Measurements from ENCODE around the gene MGLL.

MGLL gene

DNA sequence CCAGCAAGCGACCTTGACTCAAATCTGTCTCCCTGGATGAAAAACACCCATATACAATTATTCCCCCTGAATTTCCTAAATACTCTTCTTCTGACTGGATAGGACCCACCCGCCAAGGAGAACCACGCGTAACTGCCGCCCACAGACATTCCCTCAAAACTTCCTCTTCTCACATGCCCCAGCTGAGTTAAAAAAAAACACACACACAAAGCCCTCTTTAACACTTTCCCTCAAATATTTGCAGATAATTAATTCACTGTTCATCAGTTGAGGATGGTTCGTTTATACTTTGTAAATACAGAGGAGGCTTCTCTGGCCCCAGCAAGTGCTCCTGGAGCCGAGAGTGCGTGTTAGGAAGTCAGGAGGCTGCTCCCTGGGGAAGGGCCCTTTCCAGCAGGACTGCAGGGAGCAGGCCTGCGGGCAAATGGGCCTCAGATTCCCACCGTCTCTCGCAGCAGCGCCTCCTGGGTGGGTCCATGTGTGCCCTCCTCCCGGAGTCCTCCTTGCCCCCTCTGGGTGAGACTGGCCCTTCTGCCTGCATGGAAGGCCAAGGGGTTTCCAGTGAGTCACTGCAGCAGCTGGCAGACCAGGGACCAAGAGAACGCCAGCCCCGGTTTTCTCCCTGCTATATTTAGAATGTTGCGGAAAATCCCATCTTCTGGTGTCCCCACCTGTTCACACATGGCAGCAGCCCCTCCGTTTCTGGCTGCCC lies 46.8 kb downstream of the MGLL start:
- DNase-seq = peak in 6 of 56 donors; percentile 12 to 28 (median 20)

DNA sequence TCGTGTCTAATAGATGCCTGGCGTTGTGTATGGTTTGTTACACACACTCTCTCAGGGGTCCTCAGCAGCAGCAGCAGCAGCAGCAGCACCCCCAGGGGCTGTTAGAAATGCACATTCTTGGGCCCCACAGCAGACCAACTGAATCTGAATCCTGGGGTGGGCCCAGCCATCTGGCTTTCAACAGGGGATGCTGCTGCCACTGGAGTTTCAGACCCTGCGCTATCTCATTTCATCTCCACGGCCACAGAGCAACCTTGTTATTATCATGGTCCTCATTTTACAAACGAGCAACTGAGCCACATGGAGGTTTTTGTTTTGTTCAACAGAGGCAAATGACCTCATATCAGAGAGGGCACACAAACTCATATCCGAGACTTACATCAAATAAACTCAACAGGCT lies 47.7 kb downstream of the MGLL start:
- no peak for DNase-seq

DNA sequence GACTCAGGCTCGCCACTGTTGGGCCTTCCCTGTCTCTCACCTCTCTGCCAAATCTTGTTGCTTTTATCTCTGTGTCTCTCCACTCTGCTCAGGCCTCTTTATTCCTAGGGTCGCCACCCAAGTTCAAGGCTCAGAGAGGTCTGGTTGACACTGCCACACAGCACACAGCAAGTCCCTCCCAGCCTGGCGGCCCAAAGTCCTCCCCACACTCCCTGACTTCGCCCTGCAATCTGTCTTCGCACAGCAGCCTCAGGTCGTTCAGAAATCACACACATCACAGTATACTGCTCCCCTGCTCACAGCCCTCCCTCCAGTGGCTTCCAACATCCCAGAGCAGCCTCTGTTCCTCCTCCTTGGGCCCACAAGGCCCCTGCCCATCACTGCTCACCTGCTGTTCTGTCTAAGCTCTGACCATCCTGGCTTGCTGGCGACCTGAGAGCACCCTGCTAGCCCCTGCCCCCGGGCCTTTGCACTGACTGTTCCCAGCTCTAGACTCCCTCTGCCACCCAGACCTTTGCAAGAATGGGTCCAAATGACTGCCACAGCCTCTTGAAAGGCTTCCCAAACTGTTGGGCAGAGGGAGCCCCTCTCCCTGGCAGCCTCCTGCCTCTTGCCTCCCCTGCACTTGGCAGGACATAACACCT lies 48.4 kb downstream of the MGLL start:
- no peak for DNase-seq

DNA sequence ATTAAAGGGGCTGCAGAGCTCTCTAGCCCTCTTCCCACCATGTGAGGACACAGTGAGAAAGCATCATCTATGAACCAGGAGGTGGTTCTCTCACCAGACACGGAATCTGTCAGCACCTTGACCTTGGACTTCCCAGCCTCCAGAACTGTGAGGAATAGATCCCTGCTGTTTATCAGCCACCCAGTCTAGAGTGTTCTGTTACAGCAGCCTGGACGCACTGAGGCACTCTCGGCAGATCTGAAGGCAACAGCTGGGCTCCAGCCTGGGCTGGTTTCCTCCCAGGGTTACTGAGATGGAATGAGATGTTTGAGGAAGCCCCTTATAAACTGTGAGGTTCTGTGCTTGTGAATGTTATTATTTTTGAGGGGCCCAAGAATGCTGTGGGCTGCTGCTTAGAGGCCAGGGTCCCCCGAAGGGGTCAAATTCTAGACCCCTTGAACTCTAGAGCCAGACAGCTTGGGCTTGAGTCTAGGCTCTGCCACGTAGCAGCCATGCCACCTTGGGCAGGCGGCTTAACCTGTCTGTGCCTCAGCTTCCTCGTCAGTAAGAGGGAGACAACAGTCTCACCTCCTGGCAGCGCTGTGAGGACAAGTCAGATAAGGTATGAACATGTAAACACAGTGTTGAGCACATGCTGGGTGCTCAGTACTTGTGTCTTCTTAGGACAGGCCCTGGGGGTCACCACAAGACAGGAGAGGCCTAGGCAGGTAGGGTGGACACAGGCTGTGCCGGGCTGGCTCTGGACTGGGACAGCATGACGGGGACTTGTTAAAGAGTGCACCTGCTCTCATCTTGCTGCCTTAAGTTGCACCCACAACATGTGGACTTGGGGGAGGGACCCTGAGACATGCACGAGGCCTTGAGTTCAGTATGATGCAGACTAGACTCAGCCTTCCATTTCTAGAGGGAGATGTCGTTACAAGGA lies 49.2 kb downstream of the MGLL start:
- DNase-seq = no peak

DNA sequence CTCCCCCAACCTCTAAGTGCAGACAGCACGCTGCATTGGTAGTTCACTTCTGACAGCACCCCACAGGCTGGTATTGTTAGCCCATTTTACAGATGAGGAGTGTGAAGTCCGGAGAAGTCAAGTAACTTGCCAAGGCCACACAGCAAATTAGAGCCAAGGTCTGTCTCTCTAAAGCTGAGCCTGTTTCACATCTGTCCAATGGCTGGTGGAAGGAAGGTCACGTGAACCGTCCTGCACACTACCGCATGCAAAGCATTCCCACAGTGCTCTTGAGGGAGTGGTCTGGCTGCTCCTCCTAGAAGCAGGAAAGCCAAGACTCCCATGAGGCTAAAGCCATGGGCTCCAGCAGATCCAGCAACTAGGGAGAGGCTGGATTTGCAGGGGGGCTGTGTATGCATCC lies 50.0 kb downstream of the MGLL start:
- DNase-seq = no peak

DNA sequence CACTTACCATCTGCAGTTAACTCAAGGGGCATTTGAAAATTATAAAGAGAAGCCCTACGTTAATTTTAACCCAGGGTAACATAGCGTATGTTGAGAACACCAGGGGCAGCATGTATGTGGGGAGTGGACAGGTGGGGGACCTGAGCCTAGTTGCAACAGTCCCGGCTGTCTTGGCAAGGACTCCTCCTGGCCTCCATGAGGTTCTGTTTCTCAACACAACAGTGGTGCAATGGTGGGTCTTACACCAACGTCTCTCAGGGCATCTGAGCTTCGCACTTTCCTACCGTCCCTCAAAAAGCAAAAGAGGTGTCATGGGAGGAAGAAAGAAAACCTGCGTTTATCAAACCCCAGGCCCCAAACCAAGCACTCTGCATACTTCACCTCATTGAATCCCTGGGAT lies 50.6 kb downstream of the MGLL start:
- DNase-seq = no peak

DNA sequence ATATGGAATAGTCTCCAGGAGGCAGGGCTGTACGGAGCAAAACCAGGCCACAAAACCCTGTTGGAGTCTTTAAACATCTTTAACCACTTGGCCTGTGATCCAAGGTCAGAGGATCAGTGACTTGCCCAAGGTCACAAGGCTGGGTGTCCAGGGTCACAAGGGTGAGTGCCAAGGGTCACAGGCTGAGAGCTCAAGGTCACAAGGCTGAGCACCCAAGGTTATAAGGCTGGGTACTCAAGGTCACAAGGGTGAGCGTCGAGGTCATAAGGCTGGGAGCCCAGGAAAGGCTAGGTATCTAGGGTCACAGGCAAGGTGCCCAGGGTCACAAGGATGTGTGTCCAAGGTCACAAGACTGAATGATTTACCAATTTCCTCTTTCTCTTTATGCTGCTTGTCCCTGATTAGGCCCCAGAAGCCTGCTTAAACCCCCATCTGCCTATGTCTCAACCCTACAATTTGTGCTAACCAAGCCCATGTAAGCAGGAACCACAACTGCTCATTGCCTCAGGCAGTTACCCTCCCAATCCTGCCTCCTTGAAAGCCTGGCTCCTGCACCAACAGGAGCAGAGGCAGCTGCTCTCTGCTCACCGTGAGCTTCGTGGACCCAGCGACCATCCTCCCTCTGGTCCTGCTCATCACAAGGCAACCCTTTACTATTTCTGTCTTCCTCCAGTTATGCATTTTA lies 51.5 kb downstream of the MGLL start:
- DNase-seq = no peak

DNA sequence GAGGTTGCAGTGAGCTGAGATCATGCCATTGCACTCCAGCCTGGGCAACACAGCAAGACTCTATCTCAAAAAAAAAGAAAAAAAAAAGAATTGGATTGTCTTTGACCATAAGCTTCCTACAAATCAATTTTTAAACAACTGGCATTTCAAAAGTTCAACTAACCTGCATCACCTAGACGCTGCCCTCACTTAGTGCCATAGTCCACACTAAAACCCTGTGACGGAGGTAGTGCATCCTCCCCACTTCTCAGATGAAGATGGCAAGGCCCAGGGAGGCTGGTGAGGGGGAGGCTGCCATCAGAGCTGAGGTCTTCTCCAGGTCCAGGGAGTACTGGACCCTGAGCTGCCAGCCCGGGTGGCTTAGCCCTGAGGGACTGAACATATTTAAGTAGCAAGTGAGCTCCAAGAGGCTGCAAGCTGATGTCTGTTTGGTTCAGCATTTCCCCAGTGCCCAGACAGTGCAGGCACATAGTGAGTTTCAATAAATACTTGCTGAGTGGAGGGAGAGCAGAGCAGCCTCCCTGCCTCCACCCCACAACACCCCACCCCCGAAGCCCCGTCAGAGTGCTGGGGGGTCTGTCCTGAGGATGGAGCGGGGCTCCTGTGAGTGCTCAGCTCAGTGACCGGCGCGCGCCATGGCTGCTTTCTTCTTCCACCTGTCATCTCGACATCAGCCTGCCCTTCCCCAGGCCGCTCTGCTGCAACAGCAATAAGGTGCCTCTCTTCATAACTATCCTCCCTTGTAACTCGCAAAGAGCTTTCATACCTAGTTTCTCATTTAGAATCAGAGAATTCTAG lies 52.8 kb downstream of the MGLL start:
- DNase-seq = no peak

DNA sequence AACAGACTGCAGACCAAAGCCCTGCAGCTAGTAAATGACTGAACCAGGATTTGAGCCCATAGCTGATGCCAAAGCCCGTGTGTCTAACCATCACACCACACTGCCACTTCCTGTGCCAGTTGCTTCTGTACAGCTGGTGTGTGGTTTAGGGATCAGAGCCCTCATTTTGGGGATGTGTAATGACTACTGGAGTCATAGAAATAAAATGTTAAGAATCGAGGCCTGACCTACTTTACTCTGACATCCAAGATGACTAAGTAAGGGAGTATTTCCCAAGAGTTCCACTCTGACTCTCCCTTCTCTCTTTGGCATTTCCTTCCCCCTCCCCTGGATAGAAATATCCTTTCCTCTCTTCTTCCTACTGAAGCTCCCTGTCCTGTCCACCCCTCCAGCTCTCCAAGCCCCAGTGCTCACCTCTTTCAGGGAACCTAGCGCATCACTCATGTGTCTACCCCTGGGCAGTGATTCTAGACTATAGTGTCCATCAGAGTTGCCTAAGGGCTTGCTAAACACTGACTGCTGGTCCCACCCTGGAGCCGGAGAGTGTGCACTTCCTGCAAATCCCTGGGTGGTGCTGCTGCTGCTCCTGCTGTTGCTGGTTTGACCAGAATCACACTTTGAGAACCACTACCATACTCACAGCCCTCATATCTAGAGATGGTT lies 53.8 kb downstream of the MGLL start:
- DNase-seq = no peak

DNA sequence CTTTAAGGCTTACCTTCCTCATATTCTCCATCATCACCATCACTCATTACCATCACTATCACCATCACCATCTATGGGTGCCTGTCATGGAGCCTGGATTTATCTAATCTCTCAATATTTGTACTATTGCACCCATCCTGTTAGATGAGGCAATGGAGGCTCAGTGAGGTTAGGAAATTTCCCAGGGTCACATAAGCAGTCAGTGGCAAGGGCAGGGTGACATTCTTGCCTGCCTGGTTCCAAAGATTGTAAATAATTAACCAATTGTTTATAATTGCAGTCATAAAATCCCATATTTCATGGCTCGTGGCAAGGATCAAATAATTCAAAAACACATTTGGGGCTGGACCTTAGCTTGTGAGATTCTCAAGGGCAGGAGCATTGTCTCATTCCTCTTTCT lies 55.2 kb downstream of the MGLL start:
- DNase-seq = no peak

DNA sequence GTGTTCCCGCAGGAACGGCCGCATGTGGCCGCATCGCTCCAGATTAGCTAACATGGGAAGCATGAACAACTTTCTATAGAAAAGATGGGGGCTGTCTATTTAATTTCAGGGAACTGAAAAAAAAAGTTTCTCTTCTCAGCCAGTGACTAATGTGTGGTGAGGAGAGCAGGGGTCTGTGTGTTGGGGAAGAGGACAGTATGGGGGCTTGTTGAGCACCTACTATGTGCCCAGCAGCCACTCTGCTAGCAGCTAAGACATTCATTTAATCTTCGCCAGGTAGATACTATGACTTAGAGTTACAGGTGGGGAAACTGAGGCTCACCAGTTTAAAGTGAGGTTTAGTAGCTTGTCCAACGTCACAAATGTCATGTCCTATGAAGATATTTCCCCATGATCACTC lies 56.6 kb downstream of the MGLL start:
- no peak for DNase-seq

DNA sequence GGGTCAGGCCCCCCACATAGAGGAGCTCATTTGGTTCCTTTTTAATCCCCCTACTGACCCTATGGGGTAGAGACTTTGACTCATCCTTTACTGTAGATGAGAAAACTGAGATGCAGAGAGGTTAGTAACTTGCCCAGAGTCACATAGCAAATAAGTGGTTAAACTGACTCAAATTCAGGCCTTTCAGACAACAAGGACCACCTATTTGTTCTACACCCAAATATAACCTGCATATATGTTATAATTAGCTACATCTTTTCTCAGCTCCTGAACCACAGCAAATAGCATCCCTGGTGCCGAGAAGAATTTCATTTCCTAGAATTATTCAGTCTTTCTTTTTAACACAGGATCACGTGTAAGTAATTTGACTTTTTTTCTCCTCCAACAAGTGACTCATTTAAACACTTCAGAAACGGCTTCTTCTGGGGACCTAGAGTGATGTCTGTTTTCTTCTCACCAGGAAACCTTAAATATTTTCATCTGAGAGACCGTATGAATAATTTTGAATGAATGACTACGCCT lies 57.4 kb downstream of the MGLL start:
- DNase-seq = no peak

DNA sequence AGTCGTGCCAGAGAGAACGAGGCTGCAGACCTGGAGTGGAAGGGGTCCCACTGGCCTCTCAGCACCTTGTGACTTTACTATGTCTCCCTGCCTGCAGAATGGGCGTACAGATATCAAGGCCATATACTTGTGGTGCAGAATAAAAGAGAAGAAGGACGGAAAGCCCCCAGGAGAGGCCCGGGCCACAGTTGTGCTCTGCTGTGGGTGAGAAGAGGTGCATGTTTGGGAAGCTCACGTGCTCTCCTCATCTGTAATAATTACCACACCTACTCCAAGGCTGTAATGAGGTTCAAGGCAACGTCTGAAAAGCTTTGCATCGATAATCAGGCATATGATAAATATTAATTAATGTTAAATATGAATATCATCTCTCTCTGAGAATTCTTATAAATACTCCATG lies 58.0 kb downstream of the MGLL start:
- no peak for DNase-seq

DNA sequence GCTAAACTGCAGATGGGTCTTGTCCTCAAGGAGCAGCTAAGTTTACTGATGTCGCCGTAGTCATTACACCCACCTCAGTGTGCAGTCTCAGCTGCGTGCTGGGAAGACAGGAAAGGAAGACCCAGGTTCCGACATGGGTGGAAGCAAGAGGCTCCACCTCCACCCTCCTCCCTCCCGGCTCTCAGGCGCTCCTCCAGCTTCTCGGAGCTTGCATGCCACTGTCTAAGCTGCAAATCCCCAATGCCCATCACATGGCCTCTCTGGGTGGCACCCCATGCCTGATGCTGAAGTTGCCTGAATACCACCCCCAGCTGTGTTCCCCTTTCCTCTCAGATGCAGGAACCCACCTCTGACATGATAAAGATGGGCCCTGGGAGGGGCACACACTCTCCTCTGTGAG lies 58.5 kb downstream of the MGLL start:
- peak in 3 of 56 donors; percentile 21 to 32 (median 27) for DNase-seq

DNA sequence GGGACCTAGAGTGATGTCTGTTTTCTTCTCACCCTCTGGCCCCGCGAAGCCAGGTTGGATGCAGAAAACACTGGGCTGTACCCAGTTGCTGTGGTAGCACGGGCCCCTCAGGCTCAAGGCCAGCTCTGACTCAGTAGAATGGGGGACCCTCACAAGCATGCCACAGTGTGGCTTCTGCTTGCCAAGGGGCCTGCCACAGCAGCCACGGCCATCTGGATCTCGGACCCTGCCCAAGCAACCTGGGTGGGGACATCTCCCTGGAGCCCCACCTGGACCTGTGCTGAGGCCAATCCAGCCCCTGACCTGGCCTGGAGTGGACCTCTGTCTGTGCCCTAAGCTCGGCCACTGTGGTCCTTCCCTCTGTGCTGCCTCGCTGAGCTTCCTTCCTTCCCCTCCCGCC lies 59.0 kb downstream of the MGLL start:
- DNase-seq = no peak

DNA sequence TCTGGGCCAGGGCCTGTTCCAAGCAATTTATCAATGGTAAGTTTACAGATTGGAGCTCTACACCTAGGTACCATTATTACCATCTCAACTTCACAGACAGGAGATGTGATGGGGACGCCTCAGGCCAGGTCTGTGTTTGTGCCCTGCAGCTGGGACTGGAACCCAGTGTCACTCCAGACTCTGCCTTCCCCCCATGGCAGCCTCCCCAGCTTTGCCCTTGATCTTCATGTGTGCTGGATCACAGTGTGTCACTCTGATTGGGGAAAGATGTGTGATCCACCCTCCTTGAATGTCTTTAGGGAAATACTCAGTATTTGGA lies 59.6 kb downstream of the MGLL start:
- DNase-seq = no peak

DNA sequence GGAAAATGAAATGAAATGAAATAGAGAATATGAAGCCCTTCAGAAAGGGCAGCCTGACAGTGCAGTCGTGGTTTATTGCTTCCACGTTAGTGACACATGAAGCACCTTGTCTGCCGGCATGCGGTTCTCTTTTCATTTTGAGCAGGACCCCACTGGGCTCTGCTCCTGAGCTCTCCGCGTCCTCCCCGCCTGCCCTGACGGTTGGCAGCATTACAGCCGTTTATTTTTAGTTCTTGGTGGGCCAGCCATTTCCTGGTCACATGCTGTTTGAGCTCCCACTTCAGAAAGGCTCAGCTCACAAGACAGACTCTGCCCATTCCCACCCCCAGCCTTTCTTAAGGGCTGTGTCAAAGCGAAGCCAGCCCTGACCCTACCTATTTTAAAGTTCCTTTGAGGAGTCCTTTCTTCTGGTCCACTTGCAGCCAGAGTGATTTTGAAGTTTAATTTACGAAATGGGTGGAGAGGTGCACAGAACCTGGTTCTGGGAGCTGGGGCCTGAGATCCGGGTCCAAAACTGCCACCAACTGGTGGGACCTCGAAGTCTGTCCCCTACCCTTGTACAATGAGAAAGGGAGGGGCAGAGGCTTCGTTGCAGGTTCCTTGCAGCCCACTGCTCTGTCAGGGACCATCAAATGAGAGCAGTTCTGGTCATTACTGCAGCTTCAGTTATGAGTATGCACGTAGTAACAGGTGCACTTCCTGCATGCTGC lies 60.1 kb downstream of the MGLL start:
- peak in 38 of 56 donors; percentile 15 to 73 (median 41) for DNase-seq

DNA sequence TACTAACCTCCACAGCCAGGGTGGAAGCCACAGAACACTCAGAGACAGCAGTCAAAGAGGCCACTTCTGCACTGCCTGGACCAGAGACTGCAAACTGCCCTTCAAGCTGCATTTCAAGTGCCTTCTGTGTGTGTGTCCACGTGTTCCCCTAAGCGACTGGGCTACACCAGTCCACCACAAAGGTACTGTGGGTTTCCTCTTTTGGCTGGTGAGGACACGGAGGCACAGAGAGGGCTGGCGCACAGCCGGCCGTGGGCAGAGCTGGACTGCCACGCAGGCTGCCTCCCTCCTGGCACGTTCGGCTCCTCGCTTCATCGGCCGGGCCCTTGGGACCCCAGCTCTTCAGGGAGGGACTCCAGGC lies 60.9 kb downstream of the MGLL start:
- DNase-seq = peak in 21 of 56 donors; percentile 17 to 58 (median 31)

DNA sequence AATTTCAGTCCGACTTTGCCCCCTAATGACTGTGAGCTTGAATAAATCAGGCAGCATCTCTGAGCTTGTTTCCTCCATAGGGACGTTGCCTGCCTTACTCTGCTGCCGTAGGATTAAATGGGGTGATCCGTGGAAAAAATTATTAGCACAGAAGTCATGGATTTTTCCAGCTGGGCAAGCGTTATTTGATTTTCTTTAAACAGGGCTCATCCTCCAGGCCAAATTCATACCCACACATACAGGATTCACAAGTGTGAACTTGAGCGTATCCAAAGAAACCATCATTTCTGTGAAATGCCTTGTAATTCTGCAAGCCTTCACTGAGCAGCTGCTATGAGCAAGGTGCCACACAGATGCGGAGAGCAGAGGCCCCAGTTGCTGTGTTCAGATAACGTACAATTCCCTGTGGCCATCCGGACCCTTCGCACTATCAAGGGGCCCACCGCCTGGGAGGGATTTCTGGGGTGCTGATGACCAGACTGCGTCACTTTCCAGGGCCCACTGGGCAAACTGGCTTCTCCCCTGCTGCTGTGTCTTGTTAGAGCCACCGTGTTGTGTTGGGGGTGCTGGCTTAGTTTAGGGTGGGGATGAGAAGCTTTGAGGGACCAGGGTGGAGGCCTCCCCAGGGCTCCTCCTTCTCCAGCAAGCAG lies 61.4 kb downstream of the MGLL start:
- no peak for DNase-seq
